Right atrium auricular region (tissue), 2 donors: ENCODE measurements around the gene PKD2L2. TPM values are rescaled to one million over a fixed set of nuclear protein-coding genes. Genes with fewer than 3 reads are reported as not detected.
"Not testable (repeated sequence)": the region's sequence is repeated elsewhere in the genome, so short reads cannot be mapped to it uniquely, and the experiment has no call there.

Source experiments
- DNase-seq: peaks from one replicate; pipeline ENCODE4 v3.0.0-alpha.2; 2019; ENCODE audit warnings: low spot score
- H3K27ac ChIP-seq, 2 donors: fragments of 200-600 bp; sonication (generic); 1 replicate in 1 of 2; 2 replicates in 1 of 2; pipeline ENCODE4 v1.5.1; 2016 to 2019
- H3K27me3 ChIP-seq, 2 donors: fragments of 200-600 bp; sonication (generic); one replicate each; pipeline versions ENCODE4 v1.5.1 to v1.6.0; 2017 to 2019
- H3K36me3 ChIP-seq: fragments of 200-600 bp; sonication (generic); one replicate; pipeline ENCODE4 v1.5.1; 2016
- H3K4me1 ChIP-seq, 2 donors: fragments of 200-600 bp; sonication (generic); one replicate each; pipeline versions ENCODE4 v1.5.1 to v1.6.0; 2017 to 2019
- H3K4me3 ChIP-seq, 2 donors: fragments of 200-600 bp; sonication (generic); 1 replicate in 1 of 2; 2 replicates in 1 of 2; pipeline ENCODE4 v1.5.1; 2017 to 2019; ENCODE audit warnings: mild to moderate bottlenecking in 1 of 2, moderate library complexity in 1 of 2
- H3K9me3 ChIP-seq, 2 donors: fragments of 200-600 bp; sonication (generic); one replicate each; pipeline ENCODE4 v1.5.1; 2019
- total RNA-seq, 2 donors: library from RNA; depleted of rRNA; stranded (reverse); fragments of >200 nt; gene quantifications; one replicate each; pipeline ENCODE4 v1.1.0, GENCODE V29; 2016
- TF ChIP-seq, protein P1 (sequence below), 2 donors: fragments of 200-600 bp; sonication (generic); IDR thresholded peaks; one replicate each; pipeline ENCODE4 v1.5.1; 2019; ENCODE audit warnings: antibody characterized with exemption in 2 of 2

PKD2L2 gene
- not detected for total RNA-seq

DNA sequence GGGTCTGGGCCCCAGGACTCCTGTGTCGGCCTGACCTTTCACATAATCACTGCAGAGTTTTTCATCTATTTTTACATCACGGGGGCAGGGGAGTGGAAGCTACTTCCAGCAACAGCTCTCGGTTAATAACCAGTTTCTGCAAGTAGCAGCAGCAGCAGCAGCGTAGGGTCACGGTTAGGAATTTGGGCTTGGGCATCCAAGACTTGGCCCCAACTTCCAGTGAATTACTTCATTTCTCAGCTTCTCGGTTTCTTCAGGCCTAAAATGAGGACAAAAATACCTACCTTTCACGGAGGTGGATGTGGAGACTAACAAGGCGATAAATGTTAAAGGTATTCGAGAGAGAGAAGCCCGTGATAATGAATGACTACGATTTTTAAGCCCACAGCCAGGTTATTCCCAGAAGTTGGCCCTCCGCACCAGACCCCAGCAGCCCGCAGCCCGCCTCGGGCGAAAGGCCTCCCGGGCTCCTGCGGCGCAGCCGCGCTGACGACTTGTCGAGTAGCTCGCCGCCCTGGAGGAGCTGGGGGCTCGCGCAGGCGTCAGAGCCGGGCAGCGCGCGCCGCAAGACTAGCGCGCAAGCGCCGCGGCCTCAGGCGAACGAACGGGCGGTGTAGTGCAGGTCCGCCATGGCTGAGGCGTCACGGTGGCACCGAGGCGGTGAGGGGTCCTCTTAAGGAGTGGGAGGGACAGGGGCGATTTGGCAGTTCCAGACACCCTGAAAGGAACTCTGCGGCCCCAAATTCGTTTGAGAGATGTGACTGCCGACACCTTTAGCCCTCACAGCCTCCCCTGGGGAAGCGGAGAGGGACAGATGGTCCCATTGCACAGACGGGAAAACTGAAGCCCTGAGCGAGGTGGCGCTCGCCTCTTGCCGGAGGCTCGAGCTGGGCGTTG lies at the start of gene PKD2L2:
PKD2L2 (plus strand) TSS at position 595 of the 897 bp plus-strand sequence; CDS start at position 630, 35 bp downstream.
- DNase-seq, result peak; percentile 85
- TF ChIP-seq, protein P1, sequence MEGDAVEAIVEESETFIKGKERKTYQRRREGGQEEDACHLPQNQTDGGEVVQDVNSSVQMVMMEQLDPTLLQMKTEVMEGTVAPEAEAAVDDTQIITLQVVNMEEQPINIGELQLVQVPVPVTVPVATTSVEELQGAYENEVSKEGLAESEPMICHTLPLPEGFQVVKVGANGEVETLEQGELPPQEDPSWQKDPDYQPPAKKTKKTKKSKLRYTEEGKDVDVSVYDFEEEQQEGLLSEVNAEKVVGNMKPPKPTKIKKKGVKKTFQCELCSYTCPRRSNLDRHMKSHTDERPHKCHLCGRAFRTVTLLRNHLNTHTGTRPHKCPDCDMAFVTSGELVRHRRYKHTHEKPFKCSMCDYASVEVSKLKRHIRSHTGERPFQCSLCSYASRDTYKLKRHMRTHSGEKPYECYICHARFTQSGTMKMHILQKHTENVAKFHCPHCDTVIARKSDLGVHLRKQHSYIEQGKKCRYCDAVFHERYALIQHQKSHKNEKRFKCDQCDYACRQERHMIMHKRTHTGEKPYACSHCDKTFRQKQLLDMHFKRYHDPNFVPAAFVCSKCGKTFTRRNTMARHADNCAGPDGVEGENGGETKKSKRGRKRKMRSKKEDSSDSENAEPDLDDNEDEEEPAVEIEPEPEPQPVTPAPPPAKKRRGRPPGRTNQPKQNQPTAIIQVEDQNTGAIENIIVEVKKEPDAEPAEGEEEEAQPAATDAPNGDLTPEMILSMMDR (IDR thresholded peaks at IDR 0.05), result peak in 1 of 2 donors; percentile 35
- H3K9me3 ChIP-seq, result no peaks in the 10 kb centered on the region
- peak within 1 kb of the TSS; percentile 26 to 56 for H3K4me3 ChIP-seq
- peaks cover 0 to 32% of the 10 kb centered on the region in 2 donors for H3K4me1 ChIP-seq
- H3K27me3 ChIP-seq, result no peaks in the 10 kb centered on the region
- H3K27ac ChIP-seq, result peak within 1 kb of the TSS; percentile 88 to 89
- peaks cover 7% of the 10 kb centered on the region for H3K36me3 ChIP-seq

DNA sequence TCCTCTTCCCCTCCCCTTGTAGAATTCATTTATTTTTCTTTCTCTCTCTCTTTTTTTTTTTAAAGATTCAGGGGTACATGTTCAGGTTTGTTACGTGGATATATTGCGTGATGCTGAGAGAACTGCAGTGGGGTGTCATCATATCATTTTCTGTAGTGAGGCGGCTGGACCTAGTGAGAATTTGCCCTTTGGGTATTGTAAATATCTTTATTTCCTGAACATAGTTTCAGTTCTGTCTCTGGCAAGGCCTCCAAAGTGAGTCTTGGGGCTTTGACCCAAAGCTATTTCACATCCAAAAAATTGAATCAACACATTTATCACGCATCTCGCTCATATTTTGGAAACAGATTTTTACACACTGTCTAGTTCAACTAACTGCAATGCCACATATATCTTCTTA lies 47.0 kb upstream of the PKD2L2 start:
- no peak overlapping the region for H3K4me3 ChIP-seq
- no peaks in the 10 kb centered on the region for H3K27me3 ChIP-seq
- H3K9me3 ChIP-seq, result no peaks in the 10 kb centered on the region
- no peaks in the 10 kb centered on the region for H3K36me3 ChIP-seq
- peak overlapping the region; percentile 41 to 90 for H3K27ac ChIP-seq
- TF ChIP-seq, protein P1 (IDR thresholded peaks at IDR 0.05), result no peak
- DNase-seq, result no peak
- H3K4me1 ChIP-seq, result peaks cover 0 to 40% of the 10 kb centered on the region in 2 donors

DNA sequence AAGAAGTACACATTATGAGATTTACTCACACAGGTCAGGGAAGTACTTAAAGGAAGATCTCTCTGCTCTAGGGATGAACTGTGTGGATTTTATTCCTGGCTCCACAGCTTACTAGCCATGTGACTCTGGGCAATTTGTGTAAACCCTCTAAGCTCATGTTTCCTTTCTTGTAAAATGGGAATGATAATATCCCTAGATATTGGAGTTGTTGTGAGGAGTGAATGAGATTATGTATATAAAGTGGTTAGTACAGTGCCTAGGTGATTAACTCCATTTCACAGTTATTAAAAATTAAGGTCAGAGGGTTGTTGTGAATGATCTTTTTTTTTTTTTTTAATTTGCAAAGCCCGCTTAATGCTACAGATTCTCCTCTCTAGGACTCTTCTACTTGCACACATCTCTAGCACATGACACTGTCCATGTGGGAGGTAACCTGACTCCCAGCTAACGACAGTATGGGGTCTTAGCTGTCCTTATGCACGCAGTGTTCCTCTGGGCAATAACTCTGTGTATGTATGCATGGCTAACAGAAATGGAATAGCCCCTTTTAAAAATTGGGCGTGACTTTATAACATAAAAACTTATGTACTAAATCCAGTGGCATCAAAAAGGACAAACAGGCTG lies 45.5 kb upstream of the PKD2L2 start:
- TF ChIP-seq, protein P1 (IDR thresholded peaks at IDR 0.05), result no peak
- no peak overlapping the region for H3K4me3 ChIP-seq
- H3K4me1 ChIP-seq, result peaks cover 0 to 27% of the 10 kb centered on the region in 2 donors
- DNase-seq, result no peak
- no peaks in the 10 kb centered on the region for H3K27me3 ChIP-seq
- no peaks in the 10 kb centered on the region for H3K9me3 ChIP-seq
- peak overlapping the region; percentile 37 to 82 for H3K27ac ChIP-seq
- H3K36me3 ChIP-seq, result no peaks in the 10 kb centered on the region

DNA sequence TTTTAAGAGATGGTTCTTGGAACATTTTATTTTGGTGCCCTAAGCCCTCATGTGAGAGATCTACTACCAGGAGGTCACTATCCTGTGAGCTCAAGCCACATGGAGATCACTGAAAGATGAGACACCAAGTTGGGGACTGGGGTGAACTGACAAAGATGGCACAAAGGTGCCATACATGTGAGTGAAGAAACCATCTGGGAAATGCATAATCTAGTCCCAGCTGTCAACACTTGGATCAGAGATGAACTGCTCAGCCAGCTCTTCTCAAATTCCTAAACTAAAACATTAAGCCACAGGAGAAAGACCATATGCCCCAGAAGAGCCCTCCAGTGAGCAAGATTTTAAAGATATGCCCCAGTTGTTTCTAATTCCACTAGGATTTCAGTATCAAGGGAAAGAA lies 43.8 kb upstream of the PKD2L2 start:
- TF ChIP-seq, protein P1 (IDR thresholded peaks at IDR 0.05), result no peak
- H3K27ac ChIP-seq, result peak overlapping the region; percentile 37 to 82

DNA sequence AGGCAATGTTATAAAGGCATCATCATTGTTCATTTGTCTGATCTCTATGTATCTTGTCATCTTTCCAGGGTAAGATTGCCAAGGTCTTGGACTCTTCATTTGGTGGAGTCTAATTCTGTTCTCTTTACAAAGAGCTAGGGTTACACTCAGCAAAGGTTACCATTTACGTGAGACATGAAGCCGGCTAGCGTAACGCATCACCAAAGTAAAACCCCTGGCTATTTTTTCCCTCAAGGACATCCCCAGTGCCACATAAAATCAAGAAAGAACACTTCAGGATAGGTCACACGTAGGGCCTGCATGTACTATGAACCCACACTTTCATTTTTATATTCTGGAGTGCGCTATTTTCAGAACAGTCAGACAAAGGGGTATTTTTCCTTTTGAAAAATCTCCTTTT lies 41.6 kb upstream of the PKD2L2 start:
- TF ChIP-seq, protein P1 (IDR thresholded peaks at IDR 0.05), result no peak
- Histone ChIP-seq H3K36me3 (no peaks in the 10 kb centered on the region), H3K27ac (peak overlapping the region; percentile 52 to 82), H3K27me3 (no peaks in the 10 kb centered on the region), H3K4me3 (no peak overlapping the region), H3K4me1 (peaks cover 0 to 10% of the 10 kb centered on the region in 2 donors), H3K9me3 (no peaks in the 10 kb centered on the region)
- no peak for DNase-seq

More for the DNA sequence above, 43.8 kb upstream of the PKD2L2 start:
- Histone ChIP-seq H3K36me3 (no peaks in the 10 kb centered on the region), H3K9me3 (no peaks in the 10 kb centered on the region), H3K27me3 (no peaks in the 10 kb centered on the region), H3K4me1 (peaks cover 0 to 10% of the 10 kb centered on the region in 2 donors), H3K4me3 (no peak overlapping the region)
- no peak for DNase-seq

DNA sequence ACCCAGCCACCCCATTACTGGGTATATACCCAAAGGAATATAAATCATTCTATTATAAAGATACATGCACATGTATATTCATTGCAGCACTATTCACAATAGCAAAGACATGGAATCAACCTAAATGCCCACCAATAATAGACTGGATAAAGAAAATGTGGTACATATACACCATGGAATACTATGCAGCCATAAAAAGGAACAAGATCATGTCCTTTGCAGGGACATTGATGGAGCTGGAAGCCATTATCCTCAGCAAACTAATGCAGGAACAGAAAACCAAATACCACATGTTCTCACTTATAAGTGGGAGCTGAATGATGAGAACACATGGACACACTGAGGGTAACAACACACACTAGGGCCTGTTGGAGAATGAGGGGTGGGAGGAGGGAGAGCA lies 36.1 kb upstream of the PKD2L2 start:
- H3K4me1 ChIP-seq, result peaks cover 0 to 19% of the 10 kb centered on the region in 2 donors
- H3K27ac ChIP-seq, DNase-seq, H3K9me3 ChIP-seq, H3K36me3 ChIP-seq, H3K27me3 ChIP-seq, H3K4me3 ChIP-seq: not testable (repeated sequence)
